GM18868 (cell line): ENCODE data around the gene MPHOSPH6.
"Not testable (repeated sequence)": the region's sequence is repeated elsewhere in the genome, so short reads cannot be mapped to it uniquely, and the experiment has no call there.

Source experiments
- ATAC-seq: cut with Tn5 transposase; IDR thresholded peaks from one replicate; pipeline ENCODE4 v1.9.1; 2021; ENCODE audit warnings: mild to moderate bottlenecking, moderate library complexity; ENCODE audit not compliant: unreplicated experiment

Gene MPHOSPH6

GRCh38 chr16:82124651-82125050, 45.4 kb downstream of the MPHOSPH6 start:
- ATAC-seq: no peak

DNA sequence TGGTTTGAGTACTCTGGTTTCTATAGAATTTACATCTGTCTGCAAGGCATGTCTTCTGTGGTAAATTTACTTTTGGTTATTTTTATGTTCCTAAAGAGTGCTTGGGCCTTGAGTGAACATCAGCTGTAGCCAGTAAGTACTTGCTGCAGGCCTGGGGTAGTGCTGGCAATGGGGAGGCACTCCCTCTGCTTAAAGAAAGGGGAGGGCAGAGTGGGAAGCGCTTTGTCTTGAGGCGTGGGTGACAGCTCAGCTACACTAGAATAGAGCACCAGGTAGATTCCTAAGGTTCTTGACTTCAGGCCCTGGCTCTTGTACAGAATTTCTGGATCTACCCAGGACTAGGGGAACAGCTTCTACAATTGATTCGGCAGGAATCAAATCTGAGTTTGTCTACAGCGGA, 50.6 kb downstream of the MPHOSPH6 start:
- ATAC-seq: no peak

DNA sequence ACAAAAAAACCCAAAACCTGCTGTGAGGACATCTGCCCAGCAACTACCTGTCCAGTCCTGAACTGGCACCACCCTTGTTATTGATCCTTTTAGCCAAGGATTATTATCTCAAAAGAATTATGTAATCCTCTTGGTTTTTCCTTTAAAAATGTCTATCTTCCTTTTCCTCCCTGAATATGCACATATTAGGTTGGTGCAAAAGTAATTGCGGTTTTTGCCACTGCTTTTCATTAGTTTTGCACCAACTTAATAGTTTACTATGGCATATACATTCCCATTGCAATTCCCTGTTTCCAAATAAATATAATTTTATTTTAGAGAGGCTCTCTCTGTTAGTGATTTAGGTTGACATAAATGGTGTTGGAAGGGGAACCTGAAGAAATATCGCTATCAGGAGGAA, 51.3 kb downstream of the MPHOSPH6 start:
- ATAC-seq: no peak

- no peak for ATAC-seq
Measured at GRCh38 chr16:82116535-82116934, 53.5 kb downstream of the MPHOSPH6 start.

- ATAC-seq: no peak
Measured at GRCh38 chr16:82113741-82114140, 56.3 kb downstream of the MPHOSPH6 start.

DNA sequence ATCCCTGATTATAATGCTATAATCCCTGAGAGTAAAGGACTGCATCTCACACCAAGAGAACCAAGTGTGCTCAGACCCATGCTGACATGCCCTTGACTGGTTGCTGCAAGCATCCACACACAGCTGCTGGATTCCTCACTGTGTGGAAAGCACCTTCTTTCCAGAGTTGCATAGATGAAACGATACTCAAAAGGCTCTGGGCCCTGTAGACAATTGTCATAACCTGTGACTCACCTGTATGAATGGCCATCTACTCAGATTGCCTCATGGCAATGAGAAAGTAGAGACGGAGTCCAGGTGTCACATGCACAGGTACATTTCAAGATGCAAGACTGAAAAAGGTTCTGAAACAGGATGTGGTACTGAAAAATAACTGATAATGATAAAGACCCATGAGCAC, 58.1 kb downstream of the MPHOSPH6 start:
- ATAC-seq: no peak

GRCh38 chr16:82109266-82109665, 60.8 kb downstream of the MPHOSPH6 start:
- ATAC-seq: not testable (repeated sequence)

GRCh38 chr16:82108774-82109173, 61.2 kb downstream of the MPHOSPH6 start:
- ATAC-seq: no peak

- ATAC-seq: no peak
Measured at GRCh38 chr16:82108100-82108499, 61.9 kb downstream of the MPHOSPH6 start.

GRCh38 chr16:82105107-82105506, 64.9 kb downstream of the MPHOSPH6 start:
- no peak for ATAC-seq
